A673 (cell line): Measurements from ENCODE around the gene CNOT8. TPM values are rescaled to one million over a fixed set of nuclear protein-coding genes. Genes with fewer than 3 reads are reported as not detected.

Experiments
- BruUV-seq: library from RNA; stranded (reverse); fragments of 400-500 nt; replicated peaks from 2 replicates; lab custom pipeline; 2021; lab: Mats Ljungman, UMichigan
- CTCF ChIA-PET: fragments of 300-600 bp; sonication (Branson Sonifier 250); formaldehyde crosslinking; loops from one replicate; lab custom pipeline; 2022; ENCODE audit warnings: antibody characterized with exemption; lab: Charles Lee
- POLR2A ChIA-PET: fragments of 300-600 bp; sonication (Branson Sonifier 250); formaldehyde crosslinking; loops from one replicate; lab custom pipeline; 2022; ENCODE audit warnings: antibody characterized with exemption; ENCODE audit not compliant: low non-redundant PET; lab: Charles Lee
- DNase-seq: peaks from one replicate; pipeline ENCODE4 v3.0.0-alpha.2; 2015; ENCODE audit warnings: low spot score
- H3K27ac ChIP-seq: fragments of 200-600 bp; sonication (generic); 2 replicates; pipeline ENCODE4 v1.5.1; 2016; ENCODE audit warnings: mixed run types, low read depth, mild to moderate bottlenecking, mixed read lengths, antibody characterized with exemption, low read length; ENCODE audit not compliant: poor library complexity, severe bottlenecking
- H3K27me3 ChIP-seq: fragments of 200-600 bp; sonication (generic); replicated peaks from 2 replicates; pipeline ENCODE4 v1.6.1; 2017; ENCODE audit warnings: mixed run types, low read depth, mild to moderate bottlenecking, mixed read lengths, antibody characterized with exemption, low read length; ENCODE audit not compliant: insufficient read depth, poor library complexity
- H3K36me3 ChIP-seq: fragments of 200-600 bp; sonication (generic); 2 replicates; pipeline ENCODE4 v1.6.1; 2016; ENCODE audit warnings: mixed run types, mild to moderate bottlenecking, mixed read lengths, antibody characterized with exemption, low read length; ENCODE audit not compliant: insufficient read depth, poor library complexity, severe bottlenecking
- H3K4me1 ChIP-seq: fragments of 200-600 bp; sonication (generic); 2 replicates; pipeline ENCODE4 v1.6.1; 2017; ENCODE audit warnings: mixed run types, mild to moderate bottlenecking, mixed read lengths, antibody characterized with exemption, low read length; ENCODE audit not compliant: insufficient read depth, poor library complexity, severe bottlenecking
- H3K4me3 ChIP-seq: fragments of 200-600 bp; sonication (generic); 2 replicates; pipeline ENCODE4 v1.5.1; 2016; ENCODE audit warnings: low read depth, mixed run types, mild to moderate bottlenecking, mixed read lengths, low read length; ENCODE audit not compliant: poor library complexity, severe bottlenecking
- H3K9me3 ChIP-seq: fragments of 200-600 bp; sonication (generic); 2 replicates; pipeline ENCODE4 v1.6.1; 2016; ENCODE audit warnings: mixed run types, low read depth, mild to moderate bottlenecking, mixed read lengths, antibody characterized with exemption, low read length; ENCODE audit not compliant: poor library complexity, severe bottlenecking
- EZH2 ChIP-seq: fragments of 200-600 bp; sonication (generic); IDR thresholded peaks from 2 replicates; pipeline ENCODE4 v1.6.1; 2017; ENCODE audit warnings: borderline replicate concordance, low read depth, mild to moderate bottlenecking, mixed read lengths, antibody characterized with exemption, low read length; ENCODE audit not compliant: poor library complexity, severe bottlenecking
- intact Hi-C: fragments of 100-400 bp; cut with micrococcal nuclease; formaldehyde crosslinking; loops from one replicate; pipeline ENCODE4 v1.10.0; 2022; ENCODE audit not compliant: unreplicated experiment
- microRNA-seq: library from miRNA; unstranded; fragments of <30 nt; microRNA quantifications from one replicate; pipeline ENCODE4 v1.2.0, GENCODE V29; 2021
- total RNA-seq: library from RNA; stranded (reverse); gene quantifications from 2 replicates; pipeline ENCODE4 v1.2.3, GENCODE V29; 2021
- TF ChIP-seq, protein P1 (sequence below): fragments of 300-800, 200-600 bp; sonication (generic); conservative IDR thresholded peaks from 2 replicates; pipeline ENCODE4 v1.5.1; 2017; ENCODE audit warnings: low read depth, mild to moderate bottlenecking, antibody characterized with exemption, low read length, moderate library complexity, mixed read lengths

The CNOT8 gene
- total RNA-seq, 1 experiment from 2014 or later, result 45.2 TPM

DNA sequence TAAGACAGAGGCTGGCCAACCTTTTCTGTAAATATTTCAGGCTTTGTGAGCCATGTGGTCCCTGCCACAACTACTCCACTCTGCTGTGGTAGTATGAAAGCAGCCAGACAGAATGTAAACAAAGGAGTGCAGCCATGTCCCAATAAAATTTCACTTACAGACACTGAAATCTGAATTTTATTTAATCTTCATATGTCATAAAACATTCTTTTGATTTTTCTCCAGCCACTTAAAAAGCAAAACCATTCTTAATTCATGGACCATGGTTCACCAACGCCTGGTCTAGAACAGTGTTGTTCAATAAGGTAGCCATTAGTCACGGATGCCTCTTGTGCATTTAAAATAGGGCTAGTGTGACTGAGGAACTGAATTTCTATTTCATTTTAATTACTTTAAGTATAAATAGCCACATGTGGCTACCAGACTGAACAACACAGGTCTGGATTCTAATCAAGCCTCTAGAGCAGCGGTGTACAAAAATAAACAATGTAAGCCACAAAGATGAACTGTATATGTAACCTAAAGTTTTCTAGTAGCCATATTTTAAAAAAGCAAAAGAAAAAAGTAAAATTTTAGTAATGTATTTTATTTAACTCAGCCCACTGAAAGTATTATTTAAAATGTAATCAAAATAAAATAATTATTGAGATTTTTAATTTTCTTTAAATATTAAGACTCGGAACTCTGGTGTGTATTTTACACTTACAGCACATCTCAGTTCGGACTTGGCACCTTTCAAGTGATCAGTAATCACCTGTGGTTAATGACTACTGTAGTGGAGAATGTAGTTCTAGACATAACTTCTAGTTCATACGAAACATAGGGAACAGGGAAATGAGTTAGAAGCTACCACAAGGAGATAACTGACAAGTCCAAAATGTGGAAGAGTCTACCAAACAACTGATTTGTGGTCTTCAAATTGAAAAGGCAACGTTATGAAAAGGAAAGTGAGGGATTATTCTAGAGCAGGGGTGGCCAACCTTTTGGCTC is 65.3 kb downstream of the CNOT8 start:
- no peaks in the 10 kb centered on the region for H3K27me3 ChIP-seq
- DNase-seq, result no peak
- TF ChIP-seq, protein P1, sequence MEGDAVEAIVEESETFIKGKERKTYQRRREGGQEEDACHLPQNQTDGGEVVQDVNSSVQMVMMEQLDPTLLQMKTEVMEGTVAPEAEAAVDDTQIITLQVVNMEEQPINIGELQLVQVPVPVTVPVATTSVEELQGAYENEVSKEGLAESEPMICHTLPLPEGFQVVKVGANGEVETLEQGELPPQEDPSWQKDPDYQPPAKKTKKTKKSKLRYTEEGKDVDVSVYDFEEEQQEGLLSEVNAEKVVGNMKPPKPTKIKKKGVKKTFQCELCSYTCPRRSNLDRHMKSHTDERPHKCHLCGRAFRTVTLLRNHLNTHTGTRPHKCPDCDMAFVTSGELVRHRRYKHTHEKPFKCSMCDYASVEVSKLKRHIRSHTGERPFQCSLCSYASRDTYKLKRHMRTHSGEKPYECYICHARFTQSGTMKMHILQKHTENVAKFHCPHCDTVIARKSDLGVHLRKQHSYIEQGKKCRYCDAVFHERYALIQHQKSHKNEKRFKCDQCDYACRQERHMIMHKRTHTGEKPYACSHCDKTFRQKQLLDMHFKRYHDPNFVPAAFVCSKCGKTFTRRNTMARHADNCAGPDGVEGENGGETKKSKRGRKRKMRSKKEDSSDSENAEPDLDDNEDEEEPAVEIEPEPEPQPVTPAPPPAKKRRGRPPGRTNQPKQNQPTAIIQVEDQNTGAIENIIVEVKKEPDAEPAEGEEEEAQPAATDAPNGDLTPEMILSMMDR, result no peak
- no peak for TF ChIP-seq EZH2
- BruUV-seq, result no TSS peak
- H3K4me1 ChIP-seq, result no peaks in the 10 kb centered on the region
- H3K4me3 ChIP-seq, result no peak overlapping the region
- no peaks in the 10 kb centered on the region for H3K9me3 ChIP-seq
- CTCF ChIA-PET, result no interaction called here
- POLR2A ChIA-PET, result no interaction called here
- H3K36me3 ChIP-seq, result peaks cover 70% of the 10 kb centered on the region
- no peak overlapping the region for H3K27ac ChIP-seq
- intact Hi-C loops, result loop anchor here (10.0 kb wide), 1 partner anchor 269 kb away; no protein-coding TSS in a partner anchor

Small RNAs within 50 kb of the gene (microRNA-seq; reads per million reads assigned to microRNA genes)
- gene MIR378H, result not detected

Other genes starting within 250 kb of the CNOT8 start
- gene LARP1, start 103.2 kb upstream of the CNOT8 start, total RNA-seq, result 257 and 269 TPM in 2 replicates
- gene FAXDC2, start 8.0 kb upstream of the CNOT8 start, total RNA-seq, result 0.44 TPM in 1 of 2 replicates, not detected in the other
- gene GEMIN5, start 79.6 kb downstream of the CNOT8 start, total RNA-seq, result 42.5 and 50.6 TPM in 2 replicates
- gene MRPL22, start 82.4 kb downstream of the CNOT8 start, total RNA-seq, result 143 and 147 TPM in 2 replicates
- gene KIF4B, start 155.1 kb downstream of the CNOT8 start, total RNA-seq, result 0.77 and 0.79 TPM in 2 replicates